HUES48 (cell line): ENCODE measurements around the gene XXYLT1.

Source experiments
- H3K27ac ChIP-seq: one replicate; pipeline ENCODE4 v1.7.0; 2013; ENCODE audit warnings: low read depth, low read length, inconsistent platforms
- H3K27me3 ChIP-seq: 2 replicates; pipeline ENCODE4 v1.6.1; 2013; ENCODE audit warnings: mild to moderate bottlenecking, low read length; ENCODE audit not compliant: control insufficient read depth, insufficient read depth
- H3K36me3 ChIP-seq: 2 replicates; pipeline ENCODE4 v1.6.1; 2013; ENCODE audit warnings: low read length; ENCODE audit not compliant: control insufficient read depth, insufficient read depth
- H3K4me1 ChIP-seq: 2 replicates; pipeline ENCODE4 v1.6.1; 2013; ENCODE audit warnings: mild to moderate bottlenecking, low read length; ENCODE audit not compliant: control insufficient read depth, insufficient read depth
- H3K4me3 ChIP-seq: 2 replicates; pipeline ENCODE4 v1.5.1; 2013; ENCODE audit warnings: mild to moderate bottlenecking, low read depth, low read length
- H3K9ac ChIP-seq: 2 replicates; pipeline ENCODE4 v1.6.1; 2013; ENCODE audit warnings: mild to moderate bottlenecking, low read depth, low read length, moderate library complexity
- H3K9me3 ChIP-seq: 2 replicates; pipeline ENCODE4 v1.6.1; 2013; ENCODE audit warnings: low read length; ENCODE audit not compliant: control insufficient read depth, insufficient read depth

Gene XXYLT1

GRCh38 chr3:195028877-195029606 is 241.9 kb downstream of the XXYLT1 start:
- no peak overlapping the region for H3K4me3 ChIP-seq
- H3K4me1 ChIP-seq: peaks cover 17% of the 10 kb centered on the region
- no peak overlapping the region for H3K27ac ChIP-seq
- no peaks in the 10 kb centered on the region for H3K36me3 ChIP-seq
- H3K9me3 ChIP-seq: no peaks in the 10 kb centered on the region
- no peaks in the 10 kb centered on the region for H3K27me3 ChIP-seq
- H3K9ac ChIP-seq: no peak overlapping the region

GRCh38 chr3:195025884-195026200 is 245.1 kb downstream of the XXYLT1 start:
- no peaks in the 10 kb centered on the region for H3K27me3 ChIP-seq

GRCh38 chr3:195025056-195025883 is 245.7 kb downstream of the XXYLT1 start:
- Histone ChIP-seq H3K9me3 (no peaks in the 10 kb centered on the region), H3K4me1 (no peaks in the 10 kb centered on the region), H3K4me3 (no peak overlapping the region), H3K36me3 (no peaks in the 10 kb centered on the region), H3K27ac (no peak overlapping the region), H3K27me3 (no peaks in the 10 kb centered on the region), H3K9ac (no peak overlapping the region)

More at GRCh38 chr3:195025884-195026200, 245.1 kb downstream of the XXYLT1 start:
- H3K4me1 ChIP-seq: peaks cover 1% of the 10 kb centered on the region; the same call in 1 of the 2 replicates
- H3K9me3 ChIP-seq: no peaks in the 10 kb centered on the region
- H3K27ac ChIP-seq: no peak overlapping the region
- no peak overlapping the region for H3K9ac ChIP-seq
- H3K36me3 ChIP-seq: no peaks in the 10 kb centered on the region
- H3K4me3 ChIP-seq: no peak overlapping the region

- H3K9me3 ChIP-seq: no peaks in the 10 kb centered on the region
- no peaks in the 10 kb centered on the region for H3K4me1 ChIP-seq
- H3K27me3 ChIP-seq: no peaks in the 10 kb centered on the region
- H3K9ac ChIP-seq: no peak overlapping the region
- no peak overlapping the region for H3K27ac ChIP-seq
- H3K36me3 ChIP-seq: no peaks in the 10 kb centered on the region
- H3K4me3 ChIP-seq: no peak overlapping the region
These were observed 247.0 kb downstream of the XXYLT1 start for GRCh38 chr3:195023989-195024388.

GRCh38 chr3:195023576-195023975 is 247.4 kb downstream of the XXYLT1 start:
- Histone ChIP-seq H3K27me3 (no peaks in the 10 kb centered on the region), H3K36me3 (no peaks in the 10 kb centered on the region), H3K27ac (no peak overlapping the region), H3K4me1 (no peaks in the 10 kb centered on the region), H3K9me3 (no peaks in the 10 kb centered on the region), H3K9ac (no peak overlapping the region), H3K4me3 (no peak overlapping the region)

DNA sequence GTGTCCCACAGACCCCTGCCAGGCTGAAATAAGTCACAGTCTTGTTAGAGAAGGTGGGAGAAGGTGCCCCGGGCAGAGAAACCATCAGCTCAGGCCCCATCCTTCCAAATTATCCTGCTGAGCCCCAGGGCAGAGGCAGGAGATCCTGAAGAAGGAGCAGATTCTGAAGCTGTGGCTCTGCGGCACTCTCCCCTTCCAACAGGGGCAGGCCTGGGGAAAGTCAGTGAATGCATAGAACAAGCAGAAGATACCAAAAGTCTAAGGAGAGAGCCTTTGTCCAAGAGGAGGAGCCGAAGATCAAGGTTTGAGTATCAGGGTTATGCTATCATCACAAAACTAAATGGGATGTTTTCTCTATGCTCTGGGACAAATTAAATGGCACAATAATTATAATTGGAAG is 249.3 kb downstream of the XXYLT1 start:
- Histone ChIP-seq H3K27me3 (no peaks in the 10 kb centered on the region), H3K9ac (no peak overlapping the region), H3K9me3 (no peaks in the 10 kb centered on the region), H3K4me3 (no peak overlapping the region), H3K4me1 (no peaks in the 10 kb centered on the region), H3K36me3 (no peaks in the 10 kb centered on the region), H3K27ac (no peak overlapping the region)

DNA sequence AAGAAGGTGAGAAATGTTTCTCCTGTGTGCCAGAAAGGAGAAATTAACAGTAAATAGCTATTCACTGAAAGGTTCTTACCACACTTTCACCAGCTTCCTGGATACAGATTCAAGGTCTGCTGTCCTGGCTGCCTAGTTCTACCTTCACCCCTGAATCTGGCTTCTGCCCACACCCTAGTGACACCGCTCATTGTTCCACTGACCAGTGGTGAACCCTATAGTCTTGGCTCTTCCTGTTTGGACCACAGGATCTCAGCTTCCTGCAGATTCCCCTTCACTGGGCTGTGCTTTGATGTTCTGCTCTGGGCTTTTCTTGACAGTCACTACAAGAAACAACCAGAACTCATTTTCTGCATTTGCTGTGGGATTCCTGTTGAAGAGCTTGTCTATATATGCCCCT is 250.0 kb downstream of the XXYLT1 start:
- H3K9me3 ChIP-seq: no peaks in the 10 kb centered on the region
- no peak overlapping the region for H3K27ac ChIP-seq
- H3K9ac ChIP-seq: no peak overlapping the region
- no peaks in the 10 kb centered on the region for H3K4me1 ChIP-seq
- no peaks in the 10 kb centered on the region for H3K27me3 ChIP-seq
- H3K4me3 ChIP-seq: no peak overlapping the region
- H3K36me3 ChIP-seq: no peaks in the 10 kb centered on the region

- no peak overlapping the region for H3K27ac ChIP-seq
- no peaks in the 10 kb centered on the region for H3K9me3 ChIP-seq
- no peak overlapping the region for H3K4me3 ChIP-seq
These were observed 250.8 kb downstream of the XXYLT1 start for GRCh38 chr3:195020185-195020584.

DNA sequence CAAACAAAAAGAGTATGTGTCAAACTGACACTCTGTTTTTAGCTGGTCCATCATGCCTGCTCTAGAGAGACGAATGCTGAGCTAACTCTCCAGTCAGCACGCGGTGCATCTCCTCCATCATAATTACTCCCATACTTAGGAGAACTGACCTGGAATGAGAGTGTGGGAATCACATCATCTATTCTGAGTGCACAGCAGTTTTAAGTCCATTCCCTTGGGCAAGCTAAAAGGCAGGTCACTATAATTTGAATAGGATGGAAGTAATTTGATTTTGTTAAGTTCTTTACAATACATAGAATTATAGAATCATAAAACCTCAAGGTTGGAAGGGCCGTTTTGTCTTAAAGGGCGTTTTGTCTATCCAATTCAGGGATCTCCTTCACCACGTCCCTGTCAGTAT is 251.6 kb downstream of the XXYLT1 start:
- Histone ChIP-seq H3K36me3 (no peaks in the 10 kb centered on the region), H3K9ac (no peak overlapping the region), H3K27me3 (no peaks in the 10 kb centered on the region), H3K27ac (no peak overlapping the region), H3K4me1 (no peaks in the 10 kb centered on the region), H3K4me3 (no peak overlapping the region), H3K9me3 (no peaks in the 10 kb centered on the region)

More at GRCh38 chr3:195020185-195020584, 250.8 kb downstream of the XXYLT1 start:
- Histone ChIP-seq H3K9ac (no peak overlapping the region), H3K36me3 (no peaks in the 10 kb centered on the region), H3K4me1 (no peaks in the 10 kb centered on the region), H3K27me3 (no peaks in the 10 kb centered on the region)
